T-helper 17 cell (primary cell): ENCODE results near the gene CYB5B. TPM values are rescaled to one million over a fixed set of nuclear protein-coding genes. Genes with fewer than 3 reads are reported as not detected.
"Not testable (repeated sequence)": the region's sequence is repeated elsewhere in the genome, so short reads cannot be mapped to it uniquely, and the experiment has no call there.

ENCODE experiments used
- ATAC-seq: fragments of 150-1000 bp; cut with Tn5 transposase; 2 replicates; pipeline ENCODE4 v1.10.0; 2021; ENCODE audit warnings: mild to moderate bottlenecking, moderate library complexity
- DNase-seq, 3 donors: peaks; one replicate each; pipeline versions ENCODE4 v3.0.0 to v3.0.0-alpha.2; 2020 to 2021
- H3K9me3 ChIP-seq: one replicate; pipeline ENCODE4 v1.7.0; 2013; ENCODE audit warnings: low read length, mild to moderate bottlenecking; ENCODE audit not compliant: control insufficient read depth, poor library complexity, severe bottlenecking
- H3K27ac Mint-ChIP-seq: one replicate; pipeline ENCODE4 v1.8.0; 2022; ENCODE audit warnings: mild to moderate bottlenecking, moderate library complexity, mixed read lengths
- H3K27me3 Mint-ChIP-seq: one replicate; pipeline ENCODE4 v1.8.0; 2022; ENCODE audit warnings: mixed read lengths
- H3K36me3 Mint-ChIP-seq: one replicate; pipeline ENCODE4 v1.8.0; 2022; ENCODE audit warnings: low read depth, mixed read lengths
- H3K4me1 Mint-ChIP-seq: one replicate; pipeline ENCODE4 v1.8.0; 2022; ENCODE audit warnings: mild to moderate bottlenecking, mixed read lengths
- H3K4me3 Mint-ChIP-seq: one replicate; pipeline ENCODE4 v1.8.0; 2022; ENCODE audit warnings: mild to moderate bottlenecking, moderate library complexity, mixed read lengths
- total RNA-seq, 4 donors: library from RNA in 2 of 4; stranded (reverse) in 2 of 4; gene quantifications; one replicate each; pipeline ENCODE4 v1.2.3 and lab custom pipeline; 2022 to 2026

CYB5B gene
- total RNA-seq, 2 donors from 2014 or later, result 32.8 to 42.4 TPM

GRCh38 chr16:69440250-69440649, 15.8 kb downstream of the CYB5B start:
- peak overlapping the region; percentile 63 for H3K27ac Mint-ChIP-seq

GRCh38 chr16:69441030-69441429, 16.6 kb downstream of the CYB5B start:
- DNase-seq, H3K4me3 Mint-ChIP-seq, H3K36me3 Mint-ChIP-seq, H3K27me3 Mint-ChIP-seq, ATAC-seq, H3K9me3 ChIP-seq: not testable (repeated sequence)
- Mint-ChIP-seq H3K4me1 (peaks cover 37% of the 10 kb centered on the region), H3K27ac (peak overlapping the region; percentile 63)

More at GRCh38 chr16:69440250-69440649, 15.8 kb downstream of the CYB5B start:
- H3K27me3 Mint-ChIP-seq, result no peaks in the 10 kb centered on the region
- peaks cover 2% of the 10 kb centered on the region for H3K36me3 Mint-ChIP-seq
- DNase-seq (no peak), ATAC-seq (no peak)
- no peak overlapping the region for H3K4me3 Mint-ChIP-seq
- H3K4me1 Mint-ChIP-seq, result peaks cover 38% of the 10 kb centered on the region
- no peaks in the 10 kb centered on the region for H3K9me3 ChIP-seq

GRCh38 chr16:69443927-69444631, 19.7 kb downstream of the CYB5B start:
- H3K4me1 Mint-ChIP-seq, result peaks cover 15% of the 10 kb centered on the region
- peak overlapping the region; percentile 81 for H3K4me3 Mint-ChIP-seq
- DNase-seq (no peak), ATAC-seq (peak; percentile 82)
- no peaks in the 10 kb centered on the region for H3K27me3 Mint-ChIP-seq
- no peaks in the 10 kb centered on the region for H3K9me3 ChIP-seq
- H3K27ac Mint-ChIP-seq, result peak overlapping the region; percentile 98
- H3K36me3 Mint-ChIP-seq, result no peaks in the 10 kb centered on the region

GRCh38 chr16:69444873-69445517, 20.6 kb downstream of the CYB5B start:
- ATAC-seq, result no peak
- DNase-seq, result no peak
- no peaks in the 10 kb centered on the region for H3K27me3 Mint-ChIP-seq
- H3K4me3 Mint-ChIP-seq, result peak overlapping the region; percentile 81
- peak overlapping the region; percentile 98 for H3K27ac Mint-ChIP-seq
- H3K9me3 ChIP-seq, result no peaks in the 10 kb centered on the region
- H3K4me1 Mint-ChIP-seq, result peaks cover 14% of the 10 kb centered on the region
- no peaks in the 10 kb centered on the region for H3K36me3 Mint-ChIP-seq

GRCh38 chr16:69448470-69449193, 24.2 kb downstream of the CYB5B start:
- DNase-seq, result no peak
- ATAC-seq, result no peak
- Mint-ChIP-seq H3K27ac (peak overlapping the region; percentile 59), H3K36me3 (peaks cover 2% of the 10 kb centered on the region), H3K27me3 (no peaks in the 10 kb centered on the region), H3K4me1 (peaks cover 15% of the 10 kb centered on the region), H3K4me3 (no peak overlapping the region)
- no peaks in the 10 kb centered on the region for H3K9me3 ChIP-seq

- Mint-ChIP-seq H3K4me3 (no peak overlapping the region), H3K27me3 (no peaks in the 10 kb centered on the region), H3K4me1 (peaks cover 9% of the 10 kb centered on the region), H3K36me3 (peaks cover 4% of the 10 kb centered on the region), H3K27ac (peak overlapping the region; percentile 59)
- no peak for DNase-seq
- H3K9me3 ChIP-seq, result no peaks in the 10 kb centered on the region
- ATAC-seq, result peak; percentile 28
These were observed 26.7 kb downstream of the CYB5B start for GRCh38 chr16:69451166-69451565.

GRCh38 chr16:69453936-69454335, 29.5 kb downstream of the CYB5B start:
- Mint-ChIP-seq H3K4me1 (peaks cover 9% of the 10 kb centered on the region), H3K27ac (peak overlapping the region; percentile 60), H3K4me3 (no peak overlapping the region), H3K36me3 (peaks cover 4% of the 10 kb centered on the region), H3K27me3 (no peaks in the 10 kb centered on the region)
- H3K9me3 ChIP-seq, result no peaks in the 10 kb centered on the region
- ATAC-seq, result no peak
- DNase-seq, result no peak

GRCh38 chr16:69463876-69464275, 39.5 kb downstream of the CYB5B start:
- Mint-ChIP-seq H3K36me3 (peaks cover 6% of the 10 kb centered on the region), H3K27ac (peak overlapping the region; percentile 73), H3K4me1 (peaks cover 17% of the 10 kb centered on the region), H3K4me3 (no peak overlapping the region), H3K27me3 (no peaks in the 10 kb centered on the region)
- ATAC-seq, result no peak
- DNase-seq, result no peak
- H3K9me3 ChIP-seq, result no peaks in the 10 kb centered on the region

- H3K4me3 Mint-ChIP-seq, result peak overlapping the region; percentile 36
- H3K4me1 Mint-ChIP-seq, result peaks cover 17% of the 10 kb centered on the region
- peak; percentile 62 for ATAC-seq
- no peaks in the 10 kb centered on the region for H3K27me3 Mint-ChIP-seq
- peak overlapping the region; percentile 73 for H3K27ac Mint-ChIP-seq
- DNase-seq, result peak in 1 of 3 donors; percentile 11
- peaks cover 6% of the 10 kb centered on the region for H3K36me3 Mint-ChIP-seq
- H3K9me3 ChIP-seq, result no peaks in the 10 kb centered on the region
These were observed 40.8 kb downstream of the CYB5B start for GRCh38 chr16:69465083-69465721.

- ATAC-seq, result no peak
- no peak for DNase-seq
- Mint-ChIP-seq H3K4me1 (peaks cover 18% of the 10 kb centered on the region), H3K36me3 (peaks cover 4% of the 10 kb centered on the region), H3K27ac (no peak overlapping the region), H3K27me3 (no peaks in the 10 kb centered on the region), H3K4me3 (no peak overlapping the region)
- H3K9me3 ChIP-seq, result no peaks in the 10 kb centered on the region
These were observed 41.5 kb downstream of the CYB5B start for GRCh38 chr16:69465881-69466280.

- DNase-seq (no peak), ATAC-seq (no peak)
- peaks cover 4% of the 10 kb centered on the region for H3K36me3 Mint-ChIP-seq
- H3K9me3 ChIP-seq, result no peaks in the 10 kb centered on the region
- H3K27me3 Mint-ChIP-seq, result no peaks in the 10 kb centered on the region
- H3K27ac Mint-ChIP-seq, result no peak overlapping the region
- no peak overlapping the region for H3K4me3 Mint-ChIP-seq
- peaks cover 22% of the 10 kb centered on the region for H3K4me1 Mint-ChIP-seq
These were observed 42.1 kb downstream of the CYB5B start for GRCh38 chr16:69466547-69466946.

GRCh38 chr16:69467080-69467479, 42.7 kb downstream of the CYB5B start:
- Mint-ChIP-seq H3K27me3 (no peaks in the 10 kb centered on the region), H3K36me3 (peaks cover 4% of the 10 kb centered on the region), H3K27ac (no peak overlapping the region), H3K4me3 (no peak overlapping the region), H3K4me1 (peaks cover 22% of the 10 kb centered on the region)
- ATAC-seq, result no peak
- no peaks in the 10 kb centered on the region for H3K9me3 ChIP-seq
- no peak for DNase-seq
